Ovary (tissue), 3 donors: ENCODE measurements around the gene UXS1.

Source experiments
- EP300 ChIP-seq: sonication (generic); formaldehyde crosslinking; IDR thresholded peaks from one replicate; pipeline ENCODE4 v1.6.1; 2017; ENCODE audit warnings: antibody characterized with exemption
- TF ChIP-seq, protein P1 (sequence below), 3 donors: fragments of 450-650 bp in 2 of 3; fragments of 200-600 bp in 1 of 3; IDR thresholded peaks; one replicate each; pipeline versions ENCODE4 v1.5.1 to v1.8.0; 2016 to 2022; ENCODE audit warnings: antibody characterized with exemption in 3 of 3, mild to moderate bottlenecking in 1 of 3
- donor health status: DM: no; HTN: no; CAD: no.

DNA sequence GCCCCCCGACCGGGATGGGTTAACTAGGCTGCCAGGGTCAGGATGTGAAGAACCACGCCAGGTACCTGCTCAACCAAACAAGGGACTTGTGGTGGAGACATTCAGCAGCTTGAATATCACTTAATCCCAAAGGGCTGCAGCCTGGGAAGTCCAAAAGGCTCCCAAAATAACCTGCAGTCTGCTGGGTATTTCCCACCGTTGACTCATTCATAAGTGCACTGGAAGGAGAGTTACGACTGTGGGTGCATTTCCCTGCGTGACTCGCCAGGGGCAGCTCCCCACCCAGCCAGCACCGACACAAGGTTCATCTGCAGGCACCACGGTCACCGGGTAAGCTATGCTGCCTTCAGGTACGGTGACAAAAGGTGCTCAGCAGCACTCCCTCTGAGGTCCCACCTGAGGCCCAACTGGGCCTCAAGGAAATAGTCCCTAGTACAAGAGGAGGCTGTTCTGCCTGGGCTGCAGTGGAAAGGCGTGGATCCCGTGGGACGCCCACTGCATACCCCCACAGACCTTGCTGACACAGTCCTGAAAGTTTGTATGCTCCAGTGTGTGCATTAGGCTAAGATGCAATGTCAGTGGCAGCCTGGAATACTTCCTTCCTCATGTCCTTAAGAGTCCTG lies 86.5 kb downstream of the UXS1 start:
- TF ChIP-seq, protein P1, sequence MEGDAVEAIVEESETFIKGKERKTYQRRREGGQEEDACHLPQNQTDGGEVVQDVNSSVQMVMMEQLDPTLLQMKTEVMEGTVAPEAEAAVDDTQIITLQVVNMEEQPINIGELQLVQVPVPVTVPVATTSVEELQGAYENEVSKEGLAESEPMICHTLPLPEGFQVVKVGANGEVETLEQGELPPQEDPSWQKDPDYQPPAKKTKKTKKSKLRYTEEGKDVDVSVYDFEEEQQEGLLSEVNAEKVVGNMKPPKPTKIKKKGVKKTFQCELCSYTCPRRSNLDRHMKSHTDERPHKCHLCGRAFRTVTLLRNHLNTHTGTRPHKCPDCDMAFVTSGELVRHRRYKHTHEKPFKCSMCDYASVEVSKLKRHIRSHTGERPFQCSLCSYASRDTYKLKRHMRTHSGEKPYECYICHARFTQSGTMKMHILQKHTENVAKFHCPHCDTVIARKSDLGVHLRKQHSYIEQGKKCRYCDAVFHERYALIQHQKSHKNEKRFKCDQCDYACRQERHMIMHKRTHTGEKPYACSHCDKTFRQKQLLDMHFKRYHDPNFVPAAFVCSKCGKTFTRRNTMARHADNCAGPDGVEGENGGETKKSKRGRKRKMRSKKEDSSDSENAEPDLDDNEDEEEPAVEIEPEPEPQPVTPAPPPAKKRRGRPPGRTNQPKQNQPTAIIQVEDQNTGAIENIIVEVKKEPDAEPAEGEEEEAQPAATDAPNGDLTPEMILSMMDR (IDR thresholded peaks at IDR 0.05) = no peak
- TF ChIP-seq EP300 = no peak
